Astrocyte of the hippocampus (primary cell): ENCODE measurements around the gene ZNF383.
A peak's percentile ranks its signal among the peaks of the same experiment; 100 is the strongest.
"Not testable (repeated sequence)": the region's sequence is repeated elsewhere in the genome, so short reads cannot be mapped to it uniquely, and the experiment has no call there.

Experiments used
- DNase-seq: peaks from one replicate; pipeline ENCODE4 v3.0.0; 2011; ENCODE audit warnings: low read depth, low spot score

The ZNF383 gene

GRCh38 chr19:37217775-37218591, at the start of gene ZNF383:
ZNF383 (plus strand) TSS chr19:37218214; CDS start chr19:37230454, 12,240 bp downstream.
- peak; percentile 97 for DNase-seq

GRCh38 chr19:37172368-37173366, 45.3 kb upstream of the ZNF383 start, which contains the start of gene ZNF585A:
ZNF585A (minus strand) TSS chr19:37172695; CDS start chr19:37169910, 2,785 bp downstream.
- peak; percentile 98 for DNase-seq

GRCh38 chr19:37186071-37186470, 31.9 kb upstream of the ZNF383 start:
- not testable (repeated sequence) for DNase-seq

- not testable (repeated sequence) for DNase-seq
Observed at GRCh38 chr19:37195248-37195647, 22.8 kb upstream of the ZNF383 start.

- not testable (repeated sequence) for DNase-seq
Observed at GRCh38 chr19:37197115-37197514, 20.9 kb upstream of the ZNF383 start.

- DNase-seq: no peak
Observed at GRCh38 chr19:37197768-37198167, 20.2 kb upstream of the ZNF383 start.

GRCh38 chr19:37217480-37217774, 587 bp upstream of the ZNF383 start:
- no peak for DNase-seq

- DNase-seq: peak; percentile 44
Observed at GRCh38 chr19:37218592-37218935, 550 bp downstream of the ZNF383 start.

- no peak for DNase-seq
Observed at GRCh38 chr19:37220383-37220782, 2.4 kb downstream of the ZNF383 start.

- DNase-seq: no peak
Observed at GRCh38 chr19:37221136-37221535, 3.1 kb downstream of the ZNF383 start.

GRCh38 chr19:37226248-37226647, 8.2 kb downstream of the ZNF383 start:
- no peak for DNase-seq

GRCh38 chr19:37227996-37228395, 10.0 kb downstream of the ZNF383 start:
- no peak for DNase-seq

- DNase-seq: no peak
Observed at GRCh38 chr19:37243206-37243632, 25.2 kb downstream of the ZNF383 start.

GRCh38 chr19:37251308-37252229, 33.6 kb downstream of the ZNF383 start:
- DNase-seq: peak; percentile 98

GRCh38 chr19:37263028-37263427, 45.0 kb downstream of the ZNF383 start:
- DNase-seq: not testable (repeated sequence)

GRCh38 chr19:37267005-37267404, 49.0 kb downstream of the ZNF383 start:
- DNase-seq: not testable (repeated sequence)

GRCh38 chr19:37267755-37268154, 49.7 kb downstream of the ZNF383 start:
- DNase-seq: not testable (repeated sequence)

GRCh38 chr19:37280656-37281055, 62.6 kb downstream of the ZNF383 start:
- not testable (repeated sequence) for DNase-seq

GRCh38 chr19:37284020-37284419, 66.0 kb downstream of the ZNF383 start:
- DNase-seq: not testable (repeated sequence)

- not testable (repeated sequence) for DNase-seq
Observed at GRCh38 chr19:37289229-37289628, 71.2 kb downstream of the ZNF383 start.
